GM18870 (cell line): ENCODE measurements around the gene PHKB.
A peak's percentile ranks its signal among the peaks of the same experiment; 100 is the strongest.
"Not testable (repeated sequence)": the region's sequence is repeated elsewhere in the genome, so short reads cannot be mapped to it uniquely, and the experiment has no call there.

Experiments
- ATAC-seq: cut with Tn5 transposase; IDR thresholded peaks from one replicate; pipeline ENCODE4 v1.9.1; 2021; ENCODE audit warnings: moderate library complexity; ENCODE audit not compliant: unreplicated experiment

Gene PHKB

GRCh38 chr16:47499700-47500264, 38.7 kb downstream of the PHKB start:
- no peak for ATAC-seq

- no peak for ATAC-seq
Measured at GRCh38 chr16:47503936-47504335, 42.8 kb downstream of the PHKB start.

GRCh38 chr16:47504599-47504998, 43.5 kb downstream of the PHKB start:
- no peak for ATAC-seq

GRCh38 chr16:47506800-47507199, 45.7 kb downstream of the PHKB start:
- no peak for ATAC-seq

DNA sequence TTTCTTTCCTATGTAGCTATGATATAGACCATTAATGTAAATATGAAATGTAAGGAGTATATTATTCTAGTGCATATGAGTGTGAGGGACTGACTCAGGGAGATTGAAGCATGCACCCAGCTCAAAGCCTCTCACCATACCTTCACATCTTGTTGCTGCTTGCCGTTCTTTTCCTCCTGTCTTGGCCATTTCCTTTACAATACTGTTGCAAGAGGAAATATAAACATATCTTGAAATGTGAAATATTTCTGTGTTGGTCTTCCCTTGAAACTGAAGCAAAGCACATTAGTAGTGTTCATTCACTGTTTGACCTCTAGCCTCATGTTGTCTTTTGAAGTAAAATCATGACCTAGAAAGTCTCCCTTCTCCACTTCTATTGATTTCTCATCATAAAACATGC, 46.6 kb downstream of the PHKB start:
- ATAC-seq = no peak

DNA sequence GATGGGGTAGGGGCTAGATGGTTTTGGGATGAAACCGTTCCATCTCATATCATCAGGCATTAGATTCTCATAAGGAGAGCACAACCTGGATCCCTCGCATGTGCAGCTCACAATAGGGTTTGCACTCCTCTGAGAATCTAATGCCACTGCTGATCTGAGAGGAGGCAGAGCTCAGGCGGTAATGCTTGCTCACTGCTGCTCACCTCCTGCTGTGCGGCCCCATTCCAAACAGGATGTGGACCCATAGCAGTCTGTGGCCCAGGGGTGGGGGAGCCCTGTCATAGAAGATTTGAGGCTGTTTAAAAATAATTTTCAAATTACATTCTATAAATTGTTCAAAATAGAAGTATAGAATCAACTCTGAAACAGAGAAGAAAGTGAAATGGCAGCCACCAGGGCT, 50.8 kb downstream of the PHKB start:
- no peak for ATAC-seq

GRCh38 chr16:47519037-47519436, 57.9 kb downstream of the PHKB start:
- ATAC-seq = no peak

DNA sequence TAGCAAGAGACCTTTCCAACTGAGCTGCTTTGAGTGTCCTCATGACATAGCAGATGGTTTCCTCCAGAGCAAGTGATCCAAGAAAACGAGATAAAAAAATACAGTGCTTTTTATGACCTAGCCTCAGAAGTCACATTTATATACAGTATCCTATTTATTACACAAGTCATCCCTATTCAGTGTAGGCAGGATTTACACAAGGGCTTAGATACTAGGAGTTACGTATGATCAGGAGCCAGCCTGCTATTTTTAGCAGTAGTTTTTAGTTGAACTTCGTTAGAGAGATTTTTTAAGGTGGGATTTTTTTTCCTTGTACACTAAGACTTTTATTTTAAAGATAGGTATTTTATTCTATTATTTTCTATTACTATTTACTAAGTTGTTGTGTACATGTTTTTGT, 58.4 kb downstream of the PHKB start:
- ATAC-seq = no peak

DNA sequence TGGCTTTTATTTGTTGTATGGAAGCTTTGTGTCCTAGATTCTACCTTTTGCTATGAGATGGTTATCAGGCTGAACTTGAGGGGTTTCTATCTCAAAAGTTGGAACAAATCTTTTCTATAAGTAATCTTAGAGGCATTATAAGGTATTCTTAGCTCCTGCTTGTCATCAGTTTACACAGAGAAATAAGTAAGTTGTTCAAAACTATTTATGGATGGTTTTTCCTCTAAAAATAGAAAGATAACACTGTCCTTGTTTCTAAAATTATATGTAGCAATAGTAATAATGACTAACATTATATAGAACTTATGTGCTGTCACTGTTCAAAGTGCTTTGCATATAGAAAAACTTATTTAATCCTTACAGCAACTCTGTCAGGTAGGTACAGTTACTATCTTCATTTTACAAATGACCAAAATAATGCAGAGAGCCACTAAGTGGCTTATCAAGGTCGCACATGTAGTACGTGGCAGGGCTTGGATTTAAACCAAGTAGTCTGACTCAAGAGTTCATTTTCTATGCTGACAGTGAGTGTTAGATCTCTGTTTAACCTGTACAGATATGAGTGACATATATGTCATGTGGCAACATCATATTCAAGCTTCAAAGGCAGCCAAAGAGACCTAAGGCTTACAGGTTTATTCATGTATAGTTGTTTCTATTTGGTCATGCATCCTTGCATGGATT, 59.0 kb downstream of the PHKB start:
- ATAC-seq = no peak

DNA sequence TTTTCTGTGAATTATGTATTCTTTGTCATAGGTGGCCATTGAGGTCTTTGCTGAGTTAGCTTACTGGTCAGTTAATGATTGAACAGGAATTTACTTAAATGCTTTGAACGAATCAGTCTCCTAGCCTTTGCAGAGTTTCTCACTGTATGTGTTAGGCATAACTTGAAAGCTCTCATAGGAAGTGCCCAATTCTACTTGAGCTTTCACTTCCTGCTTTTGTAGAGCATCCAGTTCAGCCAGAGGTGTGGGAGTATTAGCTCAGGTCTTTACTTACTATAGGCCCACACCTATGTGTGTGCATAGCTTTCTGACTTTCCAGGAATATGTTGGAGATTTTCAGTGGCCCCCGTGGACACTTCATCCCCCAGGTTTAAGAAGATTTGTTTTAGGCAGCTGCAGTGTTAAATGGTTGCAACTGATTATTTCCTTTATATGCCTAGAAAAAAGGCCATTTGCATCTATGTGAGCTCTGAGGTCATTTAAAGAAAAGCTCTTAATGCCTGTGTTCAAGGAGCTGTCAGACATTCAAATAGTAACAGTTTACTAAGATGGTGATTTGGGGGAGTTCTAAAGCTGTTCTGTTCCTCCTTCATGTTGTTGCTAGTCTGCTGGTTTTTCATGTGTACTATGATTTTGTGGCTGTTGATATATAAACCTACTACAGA, 62.3 kb downstream of the PHKB start:
- ATAC-seq = peak; percentile 100

DNA sequence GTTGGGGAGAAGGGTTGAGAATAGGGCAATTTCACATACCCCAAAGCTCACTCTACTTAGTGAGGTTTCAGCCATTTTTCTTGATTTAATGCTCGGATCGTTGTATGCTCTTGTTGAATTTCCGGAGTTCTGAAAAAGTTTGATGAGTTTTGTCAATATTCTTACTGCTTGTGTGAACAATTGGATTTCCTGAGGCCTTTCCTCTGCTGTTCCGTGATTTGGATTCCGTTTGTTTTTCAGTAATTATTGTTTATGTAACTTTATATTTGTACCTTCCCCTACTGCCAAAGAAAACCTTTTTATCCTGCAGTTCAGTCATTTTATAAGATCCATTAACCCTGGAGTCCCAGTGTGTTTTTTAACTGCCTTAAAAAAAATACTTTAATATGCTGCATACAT, 62.9 kb downstream of the PHKB start:
- ATAC-seq = no peak

GRCh38 chr16:47528431-47528830, 67.3 kb downstream of the PHKB start:
- ATAC-seq = no peak

DNA sequence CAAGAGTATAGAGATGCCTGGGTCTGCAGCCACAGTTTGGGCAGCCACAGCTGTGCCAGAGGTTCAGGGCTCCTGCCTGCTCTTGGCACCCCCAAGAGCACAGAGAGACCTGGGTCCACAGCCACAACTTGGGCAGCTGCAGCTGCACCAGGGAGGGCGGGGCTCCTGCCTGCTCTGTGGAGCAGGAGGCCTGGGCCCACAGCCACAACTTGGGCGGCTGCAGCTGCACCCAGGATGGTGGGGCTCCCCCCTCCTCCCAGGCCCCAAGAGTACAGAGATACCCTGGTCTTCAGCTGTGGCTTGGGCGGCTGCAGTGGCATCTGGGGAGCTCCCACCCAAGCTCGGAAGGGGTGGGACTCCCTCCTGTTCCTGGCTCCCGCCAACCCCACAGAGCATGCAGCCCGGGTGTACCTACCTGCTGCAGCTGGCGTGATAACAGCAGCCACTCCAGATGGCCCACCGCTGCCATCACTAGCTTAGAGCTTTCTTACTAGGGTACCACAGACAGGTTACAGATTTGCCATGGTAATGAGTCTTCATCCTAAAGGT, 72.7 kb downstream of the PHKB start:
- no peak for ATAC-seq

DNA sequence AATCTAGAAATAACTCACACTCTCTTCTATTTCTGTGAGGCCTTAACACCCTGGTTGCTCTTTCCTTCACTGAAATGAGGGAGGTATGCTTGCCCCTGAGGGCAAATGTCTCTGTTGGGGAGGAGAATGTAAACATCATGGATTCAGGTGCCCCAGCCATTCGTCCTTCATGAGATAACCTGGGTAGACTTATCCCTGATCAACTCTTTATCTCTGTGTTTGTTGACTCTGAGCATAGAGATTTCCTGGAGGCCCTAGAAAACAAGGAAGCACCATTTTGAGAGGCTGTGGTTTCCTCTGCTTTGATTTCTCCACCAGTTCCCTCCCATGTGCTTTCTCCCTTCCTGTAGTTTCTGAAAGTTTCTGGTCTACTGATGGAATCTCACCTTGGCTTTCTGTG, 77.3 kb downstream of the PHKB start:
- no peak for ATAC-seq

DNA sequence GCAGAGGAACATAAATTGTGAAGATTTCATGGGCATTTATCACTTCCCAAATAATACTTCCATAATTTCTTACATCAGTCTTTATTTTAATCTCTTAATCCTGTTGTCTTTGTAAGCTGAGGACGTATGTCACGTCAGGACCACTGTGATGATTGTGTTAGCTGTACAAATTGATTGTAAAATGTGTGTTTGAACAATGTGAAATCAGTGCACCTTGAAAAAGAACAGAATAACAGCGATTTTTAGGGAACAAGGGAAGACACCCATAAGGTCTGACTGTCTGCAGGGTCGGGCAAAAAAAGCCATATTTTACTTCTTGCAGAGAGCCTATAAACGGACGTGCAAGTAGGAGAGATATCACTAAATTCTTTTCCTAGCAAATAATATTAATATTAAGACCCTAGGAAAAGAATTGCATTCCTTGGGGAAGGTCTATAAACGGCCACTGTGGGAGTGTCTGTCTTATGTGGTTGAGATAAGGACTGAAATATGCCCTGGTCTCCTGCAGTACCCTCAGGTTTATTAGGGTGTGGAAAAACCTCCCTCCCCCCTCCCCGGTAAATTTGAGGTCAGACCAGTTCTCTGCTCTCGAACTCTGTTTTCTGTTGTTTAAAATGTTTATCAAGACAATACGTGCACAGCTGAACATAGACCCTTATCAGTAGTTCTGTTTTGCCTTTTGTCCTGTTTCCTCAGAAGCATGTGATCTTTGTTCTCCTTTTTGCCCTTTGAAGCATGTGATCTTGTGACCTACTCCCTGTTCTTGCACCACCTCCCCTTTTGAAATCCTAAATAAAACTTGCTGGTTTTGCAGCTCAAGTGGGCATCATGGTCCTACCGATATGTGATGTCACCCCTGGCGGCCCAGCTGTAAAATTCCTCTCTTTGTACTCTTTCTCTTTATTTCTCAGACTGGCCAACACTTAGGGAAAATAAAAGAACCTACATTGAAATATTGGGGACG, 78.9 kb downstream of the PHKB start:
- ATAC-seq = not testable (repeated sequence)

DNA sequence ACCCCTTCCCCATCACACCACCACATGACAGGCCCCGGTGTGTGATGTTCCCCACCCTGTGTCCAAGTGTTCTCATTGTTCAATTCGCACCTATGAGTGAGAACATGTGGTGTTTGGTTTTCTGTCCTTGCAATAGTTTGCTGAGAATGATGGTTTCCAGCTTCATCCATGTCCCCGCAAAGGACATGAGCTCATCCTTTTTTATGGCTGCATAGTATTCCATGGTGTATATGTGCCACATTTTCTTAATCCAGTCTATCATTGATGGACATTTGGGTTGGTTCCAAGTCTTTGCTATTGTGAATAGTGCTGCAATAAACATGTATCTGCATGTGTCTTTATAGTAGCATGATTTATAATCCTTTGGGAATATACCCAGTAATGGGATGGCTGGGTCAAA, 80.0 kb downstream of the PHKB start:
- ATAC-seq = not testable (repeated sequence)

- ATAC-seq = not testable (repeated sequence)
Measured at GRCh38 chr16:47544255-47544654, 83.1 kb downstream of the PHKB start.

DNA sequence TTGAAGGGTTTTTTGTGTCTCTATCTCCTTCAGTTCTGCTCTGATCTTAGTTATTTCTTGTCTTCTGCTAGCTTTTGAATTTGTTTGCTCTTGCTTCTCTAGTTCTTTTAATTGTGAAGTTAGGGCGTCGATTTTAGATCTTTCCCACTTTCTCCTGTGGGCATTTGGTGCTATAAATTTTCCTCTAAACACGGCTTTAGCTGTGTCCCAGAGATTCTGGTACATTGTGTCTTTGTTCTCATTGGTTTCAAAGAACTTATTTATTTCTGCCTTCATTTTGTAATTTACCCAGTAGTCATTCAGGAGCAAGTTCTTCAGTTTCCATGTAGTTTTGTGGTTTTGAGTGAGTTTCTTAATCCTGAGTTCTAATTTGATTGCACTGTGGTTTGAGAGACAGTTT, 90.1 kb downstream of the PHKB start:
- not testable (repeated sequence) for ATAC-seq

DNA sequence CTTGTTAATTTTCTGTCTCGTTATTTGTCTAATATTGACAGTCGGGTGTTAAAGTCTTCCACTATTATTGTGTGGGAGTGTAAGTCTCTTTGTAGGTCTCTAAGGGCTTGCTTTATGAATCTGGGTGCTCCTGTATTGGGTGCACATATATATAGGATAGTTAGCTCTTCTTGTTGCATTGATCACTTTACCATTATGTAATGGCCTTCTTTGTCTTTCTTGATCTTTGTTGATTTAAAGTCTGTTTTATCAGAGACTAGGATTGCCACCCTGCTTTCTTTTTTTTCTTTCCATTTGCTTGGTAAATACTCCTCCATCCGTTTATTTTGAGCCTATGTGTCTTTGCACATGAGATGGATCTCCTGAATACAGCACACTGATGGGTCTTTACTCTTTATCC, 90.6 kb downstream of the PHKB start:
- ATAC-seq = not testable (repeated sequence)

DNA sequence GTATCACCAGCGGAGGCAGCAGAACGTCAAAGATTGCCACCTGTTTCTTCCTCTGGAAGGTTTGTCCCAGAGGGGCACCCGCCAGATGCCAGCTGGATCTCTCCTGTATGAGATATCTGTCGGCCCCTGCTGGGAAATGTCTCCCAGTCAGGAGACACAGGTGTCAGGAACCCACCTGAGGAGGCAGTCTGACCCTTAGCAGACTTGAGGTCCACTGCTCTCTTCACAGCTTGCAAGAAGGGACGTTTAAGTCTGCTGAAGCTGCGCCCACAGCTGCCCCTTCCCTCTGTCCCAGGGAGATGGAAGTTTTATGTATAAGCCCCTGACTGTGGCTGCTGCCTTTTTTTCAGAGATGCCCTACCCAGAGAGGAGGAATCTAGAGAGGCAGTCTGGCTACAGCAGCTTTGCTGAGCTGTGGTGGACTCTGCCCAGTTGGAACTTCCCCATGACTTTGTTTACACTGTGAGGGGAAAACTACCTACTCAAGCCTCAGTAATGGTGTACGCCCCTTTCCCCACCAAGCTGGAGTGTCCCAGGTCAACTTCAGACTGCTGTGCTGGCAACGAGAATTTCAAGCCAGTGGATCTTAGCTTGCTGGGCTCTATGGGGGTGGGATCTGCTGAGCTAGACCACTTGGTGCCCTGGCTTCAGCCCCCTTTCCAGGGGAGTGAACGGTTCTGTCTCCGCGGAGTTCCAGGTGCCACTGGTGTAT, 92.9 kb downstream of the PHKB start:
- ATAC-seq = no peak
